ENCODE measurements around the gene STIP1. TPM values are rescaled to one million over a fixed set of nuclear protein-coding genes. Genes with fewer than 3 reads are reported as not detected.

Gene STIP1
- total and polyA plus RNA-seq, 2 of the 8 experiments (the other 6 are each of a cell fraction or from before 2014, with no cell fraction given), result 140 to 329 TPM

GRCh38 chr11:64181506-64182411 lies 4.2 kb upstream of the STIP1 start (continued):
- TF ChIP-seq, protein P1, sequence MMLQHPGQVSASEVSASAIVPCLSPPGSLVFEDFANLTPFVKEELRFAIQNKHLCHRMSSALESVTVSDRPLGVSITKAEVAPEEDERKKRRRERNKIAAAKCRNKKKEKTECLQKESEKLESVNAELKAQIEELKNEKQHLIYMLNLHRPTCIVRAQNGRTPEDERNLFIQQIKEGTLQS (IDR thresholded peaks at IDR 0.05; ENCODE audit: insufficient read depth, low read depth, low read length), result peak; percentile 61; the same call in 1 of the 2 replicates
- TF ChIP-seq ASH2L (IDR thresholded peaks at IDR 0.05; ENCODE audit: low read length) (no peak), CEBPB (IDR thresholded peaks at IDR 0.05; ENCODE audit: low read depth, low read length) (no peak), USF2 (IDR thresholded peaks at IDR 0.05; ENCODE audit: low read length) (peak; percentile 91), HDAC2 (IDR thresholded peaks at IDR 0.05; ENCODE audit: borderline replicate concordance in 1 of 2, low read depth in 2 of 2, low read length in 2 of 2) (no peak), TEAD4 (IDR thresholded peaks at IDR 0.05; ENCODE audit: low read depth, low read length) (no peak; the same call in 1 of the 2 replicates), NRF1 (IDR thresholded peaks at IDR 0.05; ENCODE audit: low read depth, low read length) (no peak), RXRA (IDR thresholded peaks at IDR 0.05; ENCODE audit: insufficient read depth, low read depth, low read length) (no peak), GTF2F1 (IDR thresholded peaks at IDR 0.05; ENCODE audit: borderline replicate concordance, low read depth, low read length) (peak; percentile 66; the same call in 1 of the 2 replicates), RNF2 (IDR thresholded peaks at IDR 0.05; ENCODE audit: borderline replicate concordance, low read depth, low read length, missing control alignments, poor library complexity, severe bottlenecking) (no peak), EZH2 (IDR thresholded peaks at IDR 0.05; ENCODE audit: low read depth, low read length, severe bottlenecking) (no peak), SRF (IDR thresholded peaks at IDR 0.05; ENCODE audit: low read depth, low read length) (no peak), TAF7 (optimal IDR thresholded peaks at IDR 0.05; ENCODE audit: borderline replicate concordance, low read depth, low read length) (no peak), SP4 (IDR thresholded peaks at IDR 0.05; ENCODE audit: low read length) (no peak), SIRT6 (IDR thresholded peaks at IDR 0.05; ENCODE audit: low read length) (no peak), FOSL1 (IDR thresholded peaks at IDR 0.05; ENCODE audit: insufficient read depth, low read depth, low read length) (no peak), EGR1 (IDR thresholded peaks at IDR 0.05; ENCODE audit: borderline replicate concordance, low read depth, low read length) (no peak), POLR2AphosphoS5 (IDR thresholded peaks at IDR 0.05; ENCODE audit: low read depth, low read length) (peak; percentile 73; the same call in 1 of the 2 replicates), TAF1 (IDR thresholded peaks at IDR 0.05; ENCODE audit: low read depth, low read length) (peak; percentile 51), POU5F1 (IDR thresholded peaks at IDR 0.05; ENCODE audit: low read depth, low read length) (no peak), YY1 (IDR thresholded peaks at IDR 0.05; ENCODE audit: low read depth, low read length) (no peak)
- TF ChIP-seq, protein P2, sequence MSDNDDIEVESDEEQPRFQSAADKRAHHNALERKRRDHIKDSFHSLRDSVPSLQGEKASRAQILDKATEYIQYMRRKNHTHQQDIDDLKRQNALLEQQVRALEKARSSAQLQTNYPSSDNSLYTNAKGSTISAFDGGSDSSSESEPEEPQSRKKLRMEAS (IDR thresholded peaks at IDR 0.05), result peak; percentile 81

Measured in H1 (cell line).